Measurements from ENCODE around the gene PUDP.

DNA sequence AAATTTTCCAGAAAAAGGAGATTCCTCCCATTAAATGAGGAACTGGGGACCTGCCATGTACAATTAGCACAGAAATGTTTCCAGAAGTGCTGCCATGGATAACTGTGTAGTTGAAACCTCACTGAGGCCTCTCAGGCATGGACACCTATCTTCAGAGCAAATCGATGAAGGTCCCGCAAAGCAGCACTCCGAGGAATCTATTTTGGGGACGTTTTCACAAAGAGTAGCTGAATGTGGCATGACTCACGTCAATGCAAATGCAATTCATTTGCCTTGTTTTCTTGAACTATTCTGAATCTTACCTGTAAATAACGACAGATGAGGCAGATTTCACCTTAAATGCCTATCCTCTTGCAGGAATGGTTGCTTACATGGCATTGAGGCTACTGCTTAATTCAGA lies 87.5 kb downstream of the PUDP start:
- TF ChIP-seq, protein P1, sequence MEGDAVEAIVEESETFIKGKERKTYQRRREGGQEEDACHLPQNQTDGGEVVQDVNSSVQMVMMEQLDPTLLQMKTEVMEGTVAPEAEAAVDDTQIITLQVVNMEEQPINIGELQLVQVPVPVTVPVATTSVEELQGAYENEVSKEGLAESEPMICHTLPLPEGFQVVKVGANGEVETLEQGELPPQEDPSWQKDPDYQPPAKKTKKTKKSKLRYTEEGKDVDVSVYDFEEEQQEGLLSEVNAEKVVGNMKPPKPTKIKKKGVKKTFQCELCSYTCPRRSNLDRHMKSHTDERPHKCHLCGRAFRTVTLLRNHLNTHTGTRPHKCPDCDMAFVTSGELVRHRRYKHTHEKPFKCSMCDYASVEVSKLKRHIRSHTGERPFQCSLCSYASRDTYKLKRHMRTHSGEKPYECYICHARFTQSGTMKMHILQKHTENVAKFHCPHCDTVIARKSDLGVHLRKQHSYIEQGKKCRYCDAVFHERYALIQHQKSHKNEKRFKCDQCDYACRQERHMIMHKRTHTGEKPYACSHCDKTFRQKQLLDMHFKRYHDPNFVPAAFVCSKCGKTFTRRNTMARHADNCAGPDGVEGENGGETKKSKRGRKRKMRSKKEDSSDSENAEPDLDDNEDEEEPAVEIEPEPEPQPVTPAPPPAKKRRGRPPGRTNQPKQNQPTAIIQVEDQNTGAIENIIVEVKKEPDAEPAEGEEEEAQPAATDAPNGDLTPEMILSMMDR (IDR thresholded peaks at IDR 0.05) = no peak
- TF ChIP-seq POLR2AphosphoS5 (IDR thresholded peaks at IDR 0.05) = no peak
- TF ChIP-seq POLR2A (IDR thresholded peaks at IDR 0.05) = no peak
